Measurements from ENCODE around the gene ELMOD1.

GRCh38 chr11:107688322-107688918 is 97.5 kb downstream of the ELMOD1 start:
- TF ChIP-seq REST (tag by site-specific recombination; IDR thresholded peaks at IDR 0.05) (no peak), ZNF645 (tag by site-specific recombination; IDR thresholded peaks at IDR 0.05) (no peak), ZSCAN18 (tag by site-specific recombination; IDR thresholded peaks at IDR 0.05) (no peak), ZBTB26 (tag by site-specific recombination; optimal IDR thresholded peaks at IDR 0.05) (no peak), CTCF (tag by site-specific recombination; IDR thresholded peaks at IDR 0.05) (no peak), KLF9 (tag by site-specific recombination; IDR thresholded peaks at IDR 0.05; ENCODE audit: low read depth) (no peak), ZNF274 (IDR thresholded peaks at IDR 0.05; ENCODE audit: low read length) (no peak), ZNF274 (tag by site-specific recombination; IDR thresholded peaks at IDR 0.05; ENCODE audit: borderline replicate concordance) (no peak)
